MCF 10A (cell line): ENCODE measurements around the gene C10orf95. TPM values are rescaled to one million over a fixed set of nuclear protein-coding genes. Genes with fewer than 3 reads are reported as not detected.
A peak's percentile ranks its signal among the peaks of the same experiment; 100 is the strongest.

Source experiments
- BruUV-seq: library from RNA; stranded (reverse); fragments of 400-500 nt; replicated peaks from 2 replicates; lab custom pipeline; 2021; lab: Mats Ljungman, UMichigan
- CTCF ChIA-PET: fragments of 300-600 bp; sonication (Branson Sonifier 250); formaldehyde crosslinking; extraction: SDS; loops from one replicate; lab custom pipeline; 2021; ENCODE audit warnings: antibody characterized with exemption, inconsistent platforms; lab: Yijun Ruan, JAX
- POLR2A ChIA-PET: fragments of 300-600, 350-650 bp; sonication (Branson Sonifier 250); formaldehyde crosslinking; extraction: SDS; loops from one replicate; lab custom pipeline; 2020; ENCODE audit warnings: antibody characterized with exemption, inconsistent platforms; lab: Yijun Ruan, JAX
- DNase-seq: peaks from one replicate; pipeline ENCODE4 v3.0.0-alpha.2; 2018; ENCODE audit not compliant: unreplicated experiment
- H3K27ac Mint-ChIP-seq: one replicate; pipeline ENCODE4 v1.8.0; 2022; ENCODE audit warnings: mild to moderate bottlenecking, low read depth, mixed read lengths; ENCODE audit not compliant: unreplicated experiment
- H3K27me3 Mint-ChIP-seq: one replicate; pipeline ENCODE4 v1.8.0; 2022; ENCODE audit warnings: mixed read lengths; ENCODE audit not compliant: insufficient read depth, unreplicated experiment
- H3K36me3 Mint-ChIP-seq: one replicate; pipeline ENCODE4 v1.8.0; 2022; ENCODE audit warnings: mild to moderate bottlenecking, moderate library complexity, mixed read lengths; ENCODE audit not compliant: insufficient read depth, unreplicated experiment
- H3K4me1 Mint-ChIP-seq: one replicate; pipeline ENCODE4 v1.8.0; 2022; ENCODE audit warnings: mixed read lengths; ENCODE audit not compliant: insufficient read depth, unreplicated experiment
- H3K4me3 Mint-ChIP-seq: one replicate; pipeline ENCODE4 v1.8.0; 2022; ENCODE audit warnings: mild to moderate bottlenecking, moderate library complexity, mixed read lengths; ENCODE audit not compliant: unreplicated experiment
- H3K9me3 Mint-ChIP-seq: one replicate; pipeline ENCODE4 v1.8.0; 2022; ENCODE audit warnings: mixed read lengths; ENCODE audit not compliant: unreplicated experiment
- CTCF ChIP-seq: fragments of 200-600 bp; IDR thresholded peaks from one replicate; pipeline ENCODE4 v1.8.0; 2022; ENCODE audit warnings: antibody characterized with exemption, mild to moderate bottlenecking; ENCODE audit not compliant: unreplicated experiment
- intact Hi-C: fragments of 100-400 bp; cut with micrococcal nuclease; formaldehyde crosslinking; loops from 2 replicates; pipeline ENCODE4 v1.14.1; 2022
- total RNA-seq: library from RNA; stranded (reverse); gene quantifications from 2 replicates; pipeline ENCODE4 v1.2.3, GENCODE V29; 2022

C10orf95 gene
- total RNA-seq, 1 experiment from 2014 or later, result 0.63 TPM

GRCh38 chr10:102436312-102436711, 15.0 kb downstream of the C10orf95 start:
- no TSS peak for BruUV-seq
- CTCF ChIA-PET, result interaction anchor here (0.6 to 0.7 kb wide), 3 partner anchors 39 to 84 kb away, joined by 3 read pairs; no protein-coding TSS in a partner anchor
- Mint-ChIP-seq H3K27me3 (no peaks in the 10 kb centered on the region), H3K4me1 (peaks cover 20% of the 10 kb centered on the region), H3K27ac (no peak overlapping the region), H3K4me3 (no peak overlapping the region), H3K36me3 (no peaks in the 10 kb centered on the region), H3K9me3 (no peaks in the 10 kb centered on the region)
- TF ChIP-seq CTCF, result no peak
- POLR2A ChIA-PET, result interaction anchor here (0.6 to 5.2 kb wide), 3 partner anchors 11 to 16 kb away, joined by 3 to 63 read pairs (median 3); partner anchors contain the start of genes C10orf95 and FBXL15
- DNase-seq, result no peak
- intact Hi-C loops, result no loop called here

- no peak for DNase-seq
- ChIA-PET POLR2A (interaction anchor here (1.0 to 5.7 kb wide), 4 partner anchors 12 to 67 kb away, joined by 3 to 119 read pairs (median 33); partner anchors contain the start of genes ACTR1A, C10orf95 and FBXL15), CTCF (interaction anchor here (0.6 to 1.0 kb wide), 5 partner anchors 13 to 205 kb away, joined by 3 to 5 read pairs (median 3); no protein-coding TSS in a partner anchor)
- intact Hi-C loops, result no loop called here
- no peak overlapping the region for H3K27ac Mint-ChIP-seq
- H3K4me3 Mint-ChIP-seq, result no peak overlapping the region
- no peaks in the 10 kb centered on the region for H3K36me3 Mint-ChIP-seq
- TSS peak; percentile 19 for BruUV-seq
- no peak for TF ChIP-seq CTCF
- no peaks in the 10 kb centered on the region for H3K9me3 Mint-ChIP-seq
- peaks cover 21% of the 10 kb centered on the region for H3K4me1 Mint-ChIP-seq
- no peaks in the 10 kb centered on the region for H3K27me3 Mint-ChIP-seq
Observed at GRCh38 chr10:102435529-102436233, 15.7 kb downstream of the C10orf95 start.

GRCh38 chr10:102435133-102435497, 16.2 kb downstream of the C10orf95 start:
- Mint-ChIP-seq H3K9me3 (no peaks in the 10 kb centered on the region), H3K4me1 (peaks cover 21% of the 10 kb centered on the region), H3K4me3 (no peak overlapping the region), H3K36me3 (no peaks in the 10 kb centered on the region), H3K27ac (no peak overlapping the region), H3K27me3 (no peaks in the 10 kb centered on the region)
- CTCF ChIA-PET, result interaction anchor here (0.6 to 2.3 kb wide), 5 partner anchors 12 to 204 kb away, joined by 3 to 10 read pairs (median 4); no protein-coding TSS in a partner anchor
- no peak for DNase-seq
- POLR2A ChIA-PET, result interaction anchor here (0.6 to 5.7 kb wide), 4 partner anchors 13 to 422 kb away, joined by 3 to 119 read pairs (median 33); partner anchors contain the start of genes ACTR1A, C10orf95 and FBXL15
- intact Hi-C loops, result no loop called here
- no TSS peak for BruUV-seq
- TF ChIP-seq CTCF, result no peak
